Measurements from ENCODE around the gene MIP. TPM values are rescaled to one million over a fixed set of nuclear protein-coding genes. Genes with fewer than 3 reads are reported as not detected.

MIP gene
- total and polyA plus RNA-seq, 2 of the 13 experiments (the other 11 are each of a cell fraction or from before 2014, with no cell fraction given): not detected

DNA sequence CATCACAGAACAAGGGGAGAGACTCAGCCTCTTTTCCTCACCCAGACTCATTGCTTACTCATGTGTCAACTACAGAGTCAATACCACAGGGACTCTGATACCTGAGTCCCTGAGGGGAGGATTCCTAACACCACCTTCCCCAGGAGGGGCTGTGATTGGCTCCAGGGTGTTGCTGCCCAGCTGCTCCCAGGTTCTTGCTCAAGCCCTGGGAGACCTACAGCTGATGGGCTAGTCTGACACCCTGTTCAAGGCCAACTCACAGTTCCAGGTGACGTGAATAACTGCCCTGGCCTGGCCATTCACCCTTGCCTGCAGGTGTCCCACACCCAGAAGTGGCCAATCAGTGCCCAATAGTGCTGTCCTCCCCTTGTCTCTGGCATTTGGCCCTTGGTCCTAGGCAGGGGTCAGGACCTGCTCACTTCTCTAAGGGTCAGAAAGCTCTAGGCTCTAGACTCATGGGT lies 22.5 kb upstream of the MIP start (continued):
- TF ChIP-seq IRF2 (CRISPR knock-in tag; IDR thresholded peaks at IDR 0.05) (no peak), TARDBP (CRISPR knock-in tag; IDR thresholded peaks at IDR 0.05) (no peak), KDM6A (CRISPR knock-in tag; IDR thresholded peaks at IDR 0.05; ENCODE audit: low read depth) (no peak), ZNF17 (CRISPR knock-in tag; IDR thresholded peaks at IDR 0.05) (no peak), RXRB (CRISPR knock-in tag; IDR thresholded peaks at IDR 0.05; ENCODE audit: borderline replicate concordance) (no peak), PHF8 (CRISPR knock-in tag; IDR thresholded peaks at IDR 0.05) (no peak), ZNF567 (CRISPR knock-in tag; IDR thresholded peaks at IDR 0.05; ENCODE audit: borderline replicate concordance) (no peak), KLF15 (CRISPR knock-in tag; IDR thresholded peaks at IDR 0.05; ENCODE audit: borderline replicate concordance) (no peak), ZNF777 (CRISPR knock-in tag; IDR thresholded peaks at IDR 0.05) (no peak), ZNF160 (CRISPR knock-in tag; IDR thresholded peaks at IDR 0.05) (no peak), NR2F2 (IDR thresholded peaks at IDR 0.05; ENCODE audit: borderline replicate concordance, low read depth) (no peak), FOXA3 (CRISPR knock-in tag; IDR thresholded peaks at IDR 0.05) (peak; percentile 27; the same call in 1 of the 2 replicates), REXO4 (CRISPR knock-in tag; IDR thresholded peaks at IDR 0.05; ENCODE audit: borderline replicate concordance) (no peak), ZNF136 (CRISPR knock-in tag; IDR thresholded peaks at IDR 0.05; ENCODE audit: low read depth) (no peak)
- TF ChIP-seq, protein P1, sequence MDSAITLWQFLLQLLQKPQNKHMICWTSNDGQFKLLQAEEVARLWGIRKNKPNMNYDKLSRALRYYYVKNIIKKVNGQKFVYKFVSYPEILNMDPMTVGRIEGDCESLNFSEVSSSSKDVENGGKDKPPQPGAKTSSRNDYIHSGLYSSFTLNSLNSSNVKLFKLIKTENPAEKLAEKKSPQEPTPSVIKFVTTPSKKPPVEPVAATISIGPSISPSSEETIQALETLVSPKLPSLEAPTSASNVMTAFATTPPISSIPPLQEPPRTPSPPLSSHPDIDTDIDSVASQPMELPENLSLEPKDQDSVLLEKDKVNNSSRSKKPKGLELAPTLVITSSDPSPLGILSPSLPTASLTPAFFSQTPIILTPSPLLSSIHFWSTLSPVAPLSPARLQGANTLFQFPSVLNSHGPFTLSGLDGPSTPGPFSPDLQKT (CRISPR knock-in tag; IDR thresholded peaks at IDR 0.05; ENCODE audit: borderline replicate concordance): no peak
- TF ChIP-seq, protein P2, sequence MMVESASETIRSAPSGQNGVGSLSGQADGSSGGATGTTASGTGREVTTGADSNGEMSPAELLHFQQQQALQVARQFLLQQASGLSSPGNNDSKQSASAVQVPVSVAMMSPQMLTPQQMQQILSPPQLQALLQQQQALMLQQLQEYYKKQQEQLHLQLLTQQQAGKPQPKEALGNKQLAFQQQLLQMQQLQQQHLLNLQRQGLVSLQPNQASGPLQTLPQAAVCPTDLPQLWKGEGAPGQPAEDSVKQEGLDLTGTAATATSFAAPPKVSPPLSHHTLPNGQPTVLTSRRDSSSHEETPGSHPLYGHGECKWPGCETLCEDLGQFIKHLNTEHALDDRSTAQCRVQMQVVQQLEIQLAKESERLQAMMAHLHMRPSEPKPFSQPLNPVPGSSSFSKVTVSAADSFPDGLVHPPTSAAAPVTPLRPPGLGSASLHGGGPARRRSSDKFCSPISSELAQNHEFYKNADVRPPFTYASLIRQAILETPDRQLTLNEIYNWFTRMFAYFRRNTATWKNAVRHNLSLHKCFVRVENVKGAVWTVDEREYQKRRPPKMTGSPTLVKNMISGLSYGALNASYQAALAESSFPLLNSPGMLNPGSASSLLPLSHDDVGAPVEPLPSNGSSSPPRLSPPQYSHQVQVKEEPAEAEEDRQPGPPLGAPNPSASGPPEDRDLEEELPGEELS (CRISPR knock-in tag; IDR thresholded peaks at IDR 0.05): no peak
- TF ChIP-seq, protein P3, sequence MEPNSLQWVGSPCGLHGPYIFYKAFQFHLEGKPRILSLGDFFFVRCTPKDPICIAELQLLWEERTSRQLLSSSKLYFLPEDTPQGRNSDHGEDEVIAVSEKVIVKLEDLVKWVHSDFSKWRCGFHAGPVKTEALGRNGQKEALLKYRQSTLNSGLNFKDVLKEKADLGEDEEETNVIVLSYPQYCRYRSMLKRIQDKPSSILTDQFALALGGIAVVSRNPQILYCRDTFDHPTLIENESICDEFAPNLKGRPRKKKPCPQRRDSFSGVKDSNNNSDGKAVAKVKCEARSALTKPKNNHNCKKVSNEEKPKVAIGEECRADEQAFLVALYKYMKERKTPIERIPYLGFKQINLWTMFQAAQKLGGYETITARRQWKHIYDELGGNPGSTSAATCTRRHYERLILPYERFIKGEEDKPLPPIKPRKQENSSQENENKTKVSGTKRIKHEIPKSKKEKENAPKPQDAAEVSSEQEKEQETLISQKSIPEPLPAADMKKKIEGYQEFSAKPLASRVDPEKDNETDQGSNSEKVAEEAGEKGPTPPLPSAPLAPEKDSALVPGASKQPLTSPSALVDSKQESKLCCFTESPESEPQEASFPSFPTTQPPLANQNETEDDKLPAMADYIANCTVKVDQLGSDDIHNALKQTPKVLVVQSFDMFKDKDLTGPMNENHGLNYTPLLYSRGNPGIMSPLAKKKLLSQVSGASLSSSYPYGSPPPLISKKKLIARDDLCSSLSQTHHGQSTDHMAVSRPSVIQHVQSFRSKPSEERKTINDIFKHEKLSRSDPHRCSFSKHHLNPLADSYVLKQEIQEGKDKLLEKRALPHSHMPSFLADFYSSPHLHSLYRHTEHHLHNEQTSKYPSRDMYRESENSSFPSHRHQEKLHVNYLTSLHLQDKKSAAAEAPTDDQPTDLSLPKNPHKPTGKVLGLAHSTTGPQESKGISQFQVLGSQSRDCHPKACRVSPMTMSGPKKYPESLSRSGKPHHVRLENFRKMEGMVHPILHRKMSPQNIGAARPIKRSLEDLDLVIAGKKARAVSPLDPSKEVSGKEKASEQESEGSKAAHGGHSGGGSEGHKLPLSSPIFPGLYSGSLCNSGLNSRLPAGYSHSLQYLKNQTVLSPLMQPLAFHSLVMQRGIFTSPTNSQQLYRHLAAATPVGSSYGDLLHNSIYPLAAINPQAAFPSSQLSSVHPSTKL (CRISPR knock-in tag; IDR thresholded peaks at IDR 0.05): 0 out of 2 replicates have a peak, but pooled peaks have one; percentile 14
- TF ChIP-seq, protein P4, sequence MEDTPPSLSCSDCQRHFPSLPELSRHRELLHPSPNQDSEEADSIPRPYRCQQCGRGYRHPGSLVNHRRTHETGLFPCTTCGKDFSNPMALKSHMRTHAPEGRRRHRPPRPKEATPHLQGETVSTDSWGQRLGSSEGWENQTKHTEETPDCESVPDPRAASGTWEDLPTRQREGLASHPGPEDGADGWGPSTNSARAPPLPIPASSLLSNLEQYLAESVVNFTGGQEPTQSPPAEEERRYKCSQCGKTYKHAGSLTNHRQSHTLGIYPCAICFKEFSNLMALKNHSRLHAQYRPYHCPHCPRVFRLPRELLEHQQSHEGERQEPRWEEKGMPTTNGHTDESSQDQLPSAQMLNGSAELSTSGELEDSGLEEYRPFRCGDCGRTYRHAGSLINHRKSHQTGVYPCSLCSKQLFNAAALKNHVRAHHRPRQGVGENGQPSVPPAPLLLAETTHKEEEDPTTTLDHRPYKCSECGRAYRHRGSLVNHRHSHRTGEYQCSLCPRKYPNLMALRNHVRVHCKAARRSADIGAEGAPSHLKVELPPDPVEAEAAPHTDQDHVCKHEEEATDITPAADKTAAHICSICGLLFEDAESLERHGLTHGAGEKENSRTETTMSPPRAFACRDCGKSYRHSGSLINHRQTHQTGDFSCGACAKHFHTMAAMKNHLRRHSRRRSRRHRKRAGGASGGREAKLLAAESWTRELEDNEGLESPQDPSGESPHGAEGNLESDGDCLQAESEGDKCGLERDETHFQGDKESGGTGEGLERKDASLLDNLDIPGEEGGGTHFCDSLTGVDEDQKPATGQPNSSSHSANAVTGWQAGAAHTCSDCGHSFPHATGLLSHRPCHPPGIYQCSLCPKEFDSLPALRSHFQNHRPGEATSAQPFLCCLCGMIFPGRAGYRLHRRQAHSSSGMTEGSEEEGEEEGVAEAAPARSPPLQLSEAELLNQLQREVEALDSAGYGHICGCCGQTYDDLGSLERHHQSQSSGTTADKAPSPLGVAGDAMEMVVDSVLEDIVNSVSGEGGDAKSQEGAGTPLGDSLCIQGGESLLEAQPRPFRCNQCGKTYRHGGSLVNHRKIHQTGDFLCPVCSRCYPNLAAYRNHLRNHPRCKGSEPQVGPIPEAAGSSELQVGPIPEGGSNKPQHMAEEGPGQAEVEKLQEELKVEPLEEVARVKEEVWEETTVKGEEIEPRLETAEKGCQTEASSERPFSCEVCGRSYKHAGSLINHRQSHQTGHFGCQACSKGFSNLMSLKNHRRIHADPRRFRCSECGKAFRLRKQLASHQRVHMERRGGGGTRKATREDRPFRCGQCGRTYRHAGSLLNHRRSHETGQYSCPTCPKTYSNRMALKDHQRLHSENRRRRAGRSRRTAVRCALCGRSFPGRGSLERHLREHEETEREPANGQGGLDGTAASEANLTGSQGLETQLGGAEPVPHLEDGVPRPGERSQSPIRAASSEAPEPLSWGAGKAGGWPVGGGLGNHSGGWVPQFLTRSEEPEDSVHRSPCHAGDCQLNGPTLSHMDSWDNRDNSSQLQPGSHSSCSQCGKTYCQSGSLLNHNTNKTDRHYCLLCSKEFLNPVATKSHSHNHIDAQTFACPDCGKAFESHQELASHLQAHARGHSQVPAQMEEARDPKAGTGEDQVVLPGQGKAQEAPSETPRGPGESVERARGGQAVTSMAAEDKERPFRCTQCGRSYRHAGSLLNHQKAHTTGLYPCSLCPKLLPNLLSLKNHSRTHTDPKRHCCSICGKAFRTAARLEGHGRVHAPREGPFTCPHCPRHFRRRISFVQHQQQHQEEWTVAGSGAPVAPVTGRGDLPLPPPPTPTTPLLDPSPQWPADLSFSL (CRISPR knock-in tag; IDR thresholded peaks at IDR 0.05): no peak

Measured in HepG2 (cell line).